ENCODE measurements around the gene SIAH1. TPM values are rescaled to one million over a fixed set of nuclear protein-coding genes. Genes with fewer than 3 reads are reported as not detected.
"Not testable (repeated sequence)": the region's sequence is repeated elsewhere in the genome, so short reads cannot be mapped to it uniquely, and the experiment has no call there.

The SIAH1 gene
- total and polyA plus RNA-seq, 12 donors = 9.9 to 27.5 (median 17.6) TPM

DNA sequence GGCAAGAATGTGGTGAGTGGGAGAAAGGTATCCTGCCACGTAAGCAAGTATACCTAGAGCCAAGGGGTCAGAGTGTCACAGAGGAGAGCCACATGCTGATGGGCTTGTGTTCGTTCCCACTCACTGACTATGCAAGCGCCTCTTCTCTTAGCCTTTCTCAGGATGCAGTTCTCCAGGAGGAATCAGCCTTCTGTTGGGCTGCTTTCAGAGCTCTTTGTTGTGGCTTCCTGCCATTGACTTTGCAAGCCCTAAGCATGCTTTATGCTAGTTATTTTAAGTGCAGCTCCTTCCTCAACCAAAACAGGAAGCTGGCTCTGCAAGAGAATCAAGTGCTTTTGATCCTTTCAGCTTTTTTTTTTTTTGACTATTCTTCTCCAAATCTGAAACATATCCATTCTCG is 66.6 kb downstream of the SIAH1 start:
- intact Hi-C loops (cut with DNase I) = no loop called here
- Histone ChIP-seq H3K27me3 (no peaks in the 10 kb centered on the region), H3K4me3 (no peak overlapping the region), H3K36me3 (replicated peaks in 1 of 2) (peaks cover 0 to 3% of the 10 kb centered on the region in 2 donors), H3K4me1 (replicated peaks in 1 of 2) (peaks cover 0 to 11% of the 10 kb centered on the region in 2 donors), H3K9me3 (replicated peaks in 1 of 3) (no peaks in the 10 kb centered on the region), H3K27ac (peak overlapping the region in 2 of 5 donors; percentile 36 to 54)
- TF ChIP-seq, protein P1, sequence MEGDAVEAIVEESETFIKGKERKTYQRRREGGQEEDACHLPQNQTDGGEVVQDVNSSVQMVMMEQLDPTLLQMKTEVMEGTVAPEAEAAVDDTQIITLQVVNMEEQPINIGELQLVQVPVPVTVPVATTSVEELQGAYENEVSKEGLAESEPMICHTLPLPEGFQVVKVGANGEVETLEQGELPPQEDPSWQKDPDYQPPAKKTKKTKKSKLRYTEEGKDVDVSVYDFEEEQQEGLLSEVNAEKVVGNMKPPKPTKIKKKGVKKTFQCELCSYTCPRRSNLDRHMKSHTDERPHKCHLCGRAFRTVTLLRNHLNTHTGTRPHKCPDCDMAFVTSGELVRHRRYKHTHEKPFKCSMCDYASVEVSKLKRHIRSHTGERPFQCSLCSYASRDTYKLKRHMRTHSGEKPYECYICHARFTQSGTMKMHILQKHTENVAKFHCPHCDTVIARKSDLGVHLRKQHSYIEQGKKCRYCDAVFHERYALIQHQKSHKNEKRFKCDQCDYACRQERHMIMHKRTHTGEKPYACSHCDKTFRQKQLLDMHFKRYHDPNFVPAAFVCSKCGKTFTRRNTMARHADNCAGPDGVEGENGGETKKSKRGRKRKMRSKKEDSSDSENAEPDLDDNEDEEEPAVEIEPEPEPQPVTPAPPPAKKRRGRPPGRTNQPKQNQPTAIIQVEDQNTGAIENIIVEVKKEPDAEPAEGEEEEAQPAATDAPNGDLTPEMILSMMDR (IDR thresholded peaks at IDR 0.05) = no peak
- no peak for TF ChIP-seq POLR2A (IDR thresholded peaks at IDR 0.05)
- DNase-seq = peak in 5 of 7 donors; percentile 25 to 60 (median 30)
- 46 to 61% (median 52%) methylated on average over 4 of the region's 4 CpGs for WGBS, 4 donors

DNA sequence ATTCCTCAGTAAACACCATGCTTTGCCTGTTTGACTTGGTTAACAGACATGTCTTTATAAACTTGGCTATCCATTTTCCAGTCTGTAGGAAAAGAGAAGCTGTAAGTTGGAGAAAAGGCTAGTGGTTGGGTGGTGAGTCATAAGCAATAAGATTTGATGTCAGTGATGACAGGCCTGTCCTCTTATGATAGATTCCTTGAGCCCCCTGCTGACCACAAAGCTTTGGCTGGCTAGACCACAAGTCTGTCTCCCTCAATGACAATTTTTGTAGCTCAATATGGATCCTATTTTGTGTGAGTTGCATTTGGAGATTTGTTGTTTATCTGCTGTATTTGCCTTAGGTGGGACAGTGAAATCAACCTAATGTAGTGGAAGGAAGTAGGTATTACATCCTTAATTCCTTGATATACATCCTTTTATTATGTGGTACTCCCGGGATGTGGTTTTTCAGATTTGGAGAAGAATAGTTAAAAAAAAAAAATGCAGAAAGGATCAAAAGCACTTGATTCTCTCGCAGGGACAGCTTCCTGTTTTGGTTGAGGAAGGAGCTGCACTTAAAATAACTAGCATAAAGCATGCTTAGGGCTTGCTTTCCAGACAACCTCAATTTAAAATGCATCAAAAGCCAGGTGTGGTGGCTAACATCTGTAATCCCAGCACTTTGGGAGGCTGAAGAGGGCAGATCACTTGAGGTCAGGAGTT is 67.4 kb downstream of the SIAH1 start:
- Histone ChIP-seq H3K9me3 (replicated peaks in 1 of 3) (no peaks in the 10 kb centered on the region), H3K4me3 (no peak overlapping the region), H3K27ac (peak overlapping the region in 1 of 5 donors; percentile 54), H3K27me3 (no peaks in the 10 kb centered on the region), H3K4me1 (replicated peaks in 1 of 2) (peaks cover 0 to 11% of the 10 kb centered on the region in 2 donors), H3K36me3 (replicated peaks in 1 of 2) (peaks cover 0 to 3% of the 10 kb centered on the region in 2 donors)
- WGBS, 4 donors = 49 to 67% (median 56%) methylated on average over 2 of the region's 2 CpGs
- intact Hi-C loops (cut with DNase I) = no loop called here
- DNase-seq = no peak
- TF ChIP-seq, protein P1 (IDR thresholded peaks at IDR 0.05) = no peak
- no peak for TF ChIP-seq POLR2A (IDR thresholded peaks at IDR 0.05)

DNA sequence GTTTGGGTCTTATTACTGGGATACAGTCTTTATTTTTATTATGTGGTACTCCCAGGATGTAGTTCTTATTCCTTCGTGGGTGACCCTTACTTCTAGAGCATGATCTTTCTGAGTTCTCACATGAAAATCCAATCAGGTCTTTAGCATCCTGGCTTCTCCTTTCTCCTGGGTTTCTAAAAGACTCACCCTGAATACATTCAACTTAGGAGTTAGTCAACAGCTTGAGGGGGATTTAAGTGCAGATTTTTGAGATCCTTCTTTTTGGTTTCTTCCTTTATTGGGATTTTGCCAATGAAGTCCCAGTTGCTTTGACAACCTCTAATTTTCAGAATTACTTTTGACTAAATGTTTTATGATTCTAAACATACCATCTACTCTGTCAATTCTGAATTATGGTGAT is 68.2 kb downstream of the SIAH1 start:
- TF ChIP-seq POLR2A (IDR thresholded peaks at IDR 0.05) = no peak
- TF ChIP-seq, protein P1 (IDR thresholded peaks at IDR 0.05) = no peak
- Histone ChIP-seq H3K27me3 (no peaks in the 10 kb centered on the region), H3K4me1 (replicated peaks in 1 of 2) (peaks cover 0 to 11% of the 10 kb centered on the region in 2 donors), H3K4me3 (no peak overlapping the region), H3K36me3 (replicated peaks in 1 of 2) (no peaks in the 10 kb centered on the region), H3K9me3 (replicated peaks in 1 of 3) (no peaks in the 10 kb centered on the region), H3K27ac (no peak overlapping the region)
- intact Hi-C loops (cut with DNase I) = no loop called here
- 90 to 98% (median 94%) methylated on average over 1 of the region's 1 CpG for WGBS, 4 donors
- DNase-seq = no peak

DNA sequence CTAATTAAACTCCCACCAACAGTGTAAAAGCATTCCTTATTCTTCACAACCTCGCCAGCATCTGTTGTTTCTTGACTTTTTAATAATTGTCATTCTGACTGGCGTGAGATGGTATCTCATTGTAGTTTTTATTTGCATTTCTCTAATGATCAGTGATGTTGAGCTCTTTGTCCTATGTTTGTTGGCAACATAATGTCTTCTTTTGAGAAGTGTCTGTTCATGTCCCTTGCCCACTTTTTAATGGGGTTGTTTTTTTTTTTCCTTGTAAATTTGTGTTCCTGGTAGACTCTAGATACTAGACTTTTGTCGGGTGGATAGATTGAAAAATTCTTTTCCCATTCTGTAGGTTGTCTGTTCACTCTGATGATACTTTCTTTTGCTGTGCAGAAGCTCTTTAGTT is 71.3 kb downstream of the SIAH1 start:
- H3K4me3 ChIP-seq; H3K4me1 ChIP-seq (replicated peaks in 1 of 2); H3K36me3 ChIP-seq (replicated peaks in 1 of 2); intact Hi-C loops (cut with DNase I); DNase-seq; H3K27ac ChIP-seq; H3K27me3 ChIP-seq: not testable (repeated sequence)
- WGBS, 4 donors = 97 to 99% (median 98%) methylated on average over 3 of the region's 3 CpGs
- H3K9me3 ChIP-seq (replicated peaks in 1 of 3) = peaks cover under 1 to 18% (median 13%) of the 10 kb centered on the region in 3 donors

All from adrenal gland (tissue), 12 donors.